IPS-20b (cell line): ENCODE results near the gene GZMM.
"Not testable (repeated sequence)": the region's sequence is repeated elsewhere in the genome, so short reads cannot be mapped to it uniquely, and the experiment has no call there.

Experiments used
- H3K27ac ChIP-seq: one replicate; pipeline ENCODE4 v1.5.1; 2013; ENCODE audit warnings: low read length
- H3K27me3 ChIP-seq: 2 replicates; pipeline ENCODE4 v1.6.1; 2013; ENCODE audit warnings: mild to moderate bottlenecking, low read length, inconsistent platforms; ENCODE audit not compliant: insufficient read depth
- H3K36me3 ChIP-seq: 2 replicates; pipeline ENCODE4 v1.6.1; 2013; ENCODE audit warnings: low read depth, mild to moderate bottlenecking, inconsistent platforms, low read length, moderate library complexity; ENCODE audit not compliant: insufficient read depth
- H3K4me1 ChIP-seq: 2 replicates; pipeline ENCODE4 v1.6.1; 2013; ENCODE audit warnings: mild to moderate bottlenecking, control low read depth, inconsistent platforms, low read length, moderate library complexity; ENCODE audit not compliant: insufficient read depth
- H3K4me3 ChIP-seq: 2 replicates; pipeline ENCODE4 v1.5.1; 2013; ENCODE audit warnings: mild to moderate bottlenecking, low read length, inconsistent platforms
- H3K9ac ChIP-seq: 2 replicates; pipeline ENCODE4 v1.6.1; 2013; ENCODE audit warnings: low read depth, mild to moderate bottlenecking, inconsistent platforms, low read length, moderate library complexity
- H3K9me3 ChIP-seq: 2 replicates; pipeline ENCODE4 v1.6.1; 2013; ENCODE audit warnings: mild to moderate bottlenecking, low read depth, low read length, inconsistent platforms; ENCODE audit not compliant: insufficient read depth

The GZMM gene

DNA sequence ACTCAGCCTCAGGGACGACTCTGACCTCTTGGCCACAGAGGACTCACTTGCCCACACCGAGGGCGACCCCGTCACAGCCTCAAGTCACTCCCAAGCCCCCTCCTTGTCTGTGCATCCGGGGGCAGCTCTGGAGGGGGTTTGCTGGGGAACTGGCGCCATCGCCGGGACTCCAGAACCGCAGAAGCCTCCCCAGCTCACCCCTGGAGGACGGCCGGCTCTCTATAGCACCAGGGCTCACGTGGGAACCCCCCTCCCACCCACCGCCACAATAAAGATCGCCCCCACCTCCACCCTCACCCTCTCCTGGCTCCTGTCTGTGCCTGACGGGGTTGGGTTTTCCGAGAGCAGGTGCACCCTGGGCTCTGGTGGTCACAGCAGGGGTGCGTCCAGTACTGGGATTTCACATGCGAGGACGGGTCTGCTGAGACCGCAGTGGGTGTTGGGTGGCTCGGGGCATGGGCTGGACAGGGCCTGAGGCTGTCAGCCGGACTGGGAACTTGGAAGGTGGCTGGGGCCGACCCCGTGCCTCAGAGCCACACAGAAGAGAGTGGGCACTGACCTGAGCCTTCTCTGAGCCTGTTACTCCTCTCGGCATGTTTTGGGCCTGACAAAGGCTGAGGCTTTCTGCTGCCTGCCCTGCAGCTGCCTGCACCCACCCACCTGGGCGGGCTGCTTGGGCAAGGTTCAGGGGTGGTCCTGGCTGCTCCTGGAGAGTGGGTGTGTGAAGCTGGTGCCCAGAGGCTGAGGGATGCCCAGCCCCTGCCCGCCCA lies 39.5 kb downstream of the GZMM start:
- H3K4me1 ChIP-seq = no peaks in the 10 kb centered on the region
- no peak overlapping the region for H3K4me3 ChIP-seq
- H3K9ac ChIP-seq = no peak overlapping the region
- H3K9me3 ChIP-seq = no peaks in the 10 kb centered on the region
- peaks cover 7% of the 10 kb centered on the region for H3K27me3 ChIP-seq
- peaks cover 36% of the 10 kb centered on the region for H3K36me3 ChIP-seq
- H3K27ac ChIP-seq = no peak overlapping the region

DNA sequence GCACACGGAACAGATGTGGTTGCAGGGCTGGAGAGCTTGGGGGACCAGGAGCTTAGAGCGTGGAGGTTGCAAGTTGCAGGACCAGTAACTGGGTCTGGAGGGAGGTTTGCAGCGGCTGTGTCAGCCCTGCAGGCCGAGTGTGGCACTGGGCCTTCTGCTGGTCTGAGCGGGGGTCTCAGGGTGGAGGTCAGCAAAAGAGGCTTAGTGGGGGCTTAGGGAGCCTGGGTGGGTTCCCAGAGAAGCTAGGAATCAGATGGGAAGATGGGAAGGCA lies 40.1 kb downstream of the GZMM start:
- Histone ChIP-seq H3K36me3 (peaks cover 34% of the 10 kb centered on the region), H3K4me1 (no peaks in the 10 kb centered on the region), H3K27ac (no peak overlapping the region)

DNA sequence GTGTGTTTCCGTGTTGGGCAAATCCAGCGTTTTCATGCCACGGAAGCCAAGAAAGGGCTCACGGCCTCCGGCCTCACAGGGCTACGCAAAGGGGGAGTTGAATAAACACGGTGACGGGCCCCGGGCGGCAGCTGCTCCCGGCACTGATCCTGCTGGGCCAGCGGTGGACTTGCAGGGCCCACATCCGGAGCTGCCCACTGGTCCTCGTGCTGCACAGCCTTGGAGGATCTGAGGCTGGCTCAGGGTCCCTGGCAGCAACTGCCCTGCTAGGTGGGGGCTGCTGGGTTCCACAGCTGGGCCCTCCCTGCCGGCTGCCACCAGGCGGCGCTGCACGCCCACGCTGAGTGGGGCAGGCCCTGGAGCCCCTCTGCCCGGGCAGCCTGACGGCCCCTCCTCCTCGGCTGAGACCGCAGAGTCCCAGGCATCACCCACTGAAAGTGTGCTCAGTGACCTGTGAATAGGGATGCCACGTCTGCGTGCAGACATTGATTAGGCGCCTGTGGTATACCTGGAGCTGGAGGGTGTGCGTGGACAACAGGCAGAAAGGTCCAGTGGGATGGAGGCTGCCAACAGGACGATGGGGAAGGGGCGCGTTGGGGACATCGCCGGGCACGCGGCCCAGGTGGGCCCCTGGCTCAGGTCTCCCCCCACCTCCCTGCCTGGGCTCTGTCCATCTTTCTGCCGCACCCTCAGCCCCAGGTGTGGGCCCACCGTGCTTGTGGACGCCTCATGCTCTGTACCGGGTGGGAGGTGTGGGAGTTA lies 40.6 kb downstream of the GZMM start:
- Histone ChIP-seq H3K9ac (no peak overlapping the region), H3K9me3 (no peaks in the 10 kb centered on the region), H3K4me3 (no peak overlapping the region), H3K27ac (no peak overlapping the region), H3K27me3 (peaks cover 17% of the 10 kb centered on the region), H3K4me1 (no peaks in the 10 kb centered on the region), H3K36me3 (peaks cover 32% of the 10 kb centered on the region)

More for the DNA sequence above, 40.1 kb downstream of the GZMM start:
- Histone ChIP-seq H3K4me3 (no peak overlapping the region), H3K9me3 (no peaks in the 10 kb centered on the region), H3K27me3 (peaks cover 12% of the 10 kb centered on the region), H3K9ac (no peak overlapping the region)

DNA sequence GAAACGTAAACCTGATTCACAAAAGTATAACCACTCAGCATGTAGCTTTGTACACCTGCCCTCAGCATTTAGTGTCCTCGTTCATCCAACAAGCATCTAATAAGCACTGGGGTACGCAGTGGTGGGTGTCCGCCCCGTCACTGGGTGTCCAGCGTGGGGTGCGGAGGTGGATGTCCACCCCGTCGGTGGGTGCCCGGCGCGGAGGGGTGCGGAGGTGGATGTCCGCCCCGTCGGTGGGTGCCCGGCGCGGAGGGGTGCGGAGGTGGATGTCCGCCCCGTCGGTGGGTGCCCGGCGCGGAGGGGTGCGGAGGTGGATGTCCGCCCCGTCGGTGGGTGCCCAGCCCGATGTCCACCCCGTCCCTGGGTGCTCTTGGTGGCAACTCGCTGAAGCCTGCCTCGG lies 41.3 kb downstream of the GZMM start:
- H3K9me3 ChIP-seq, H3K4me3 ChIP-seq, H3K9ac ChIP-seq, H3K4me1 ChIP-seq, H3K27ac ChIP-seq: not testable (repeated sequence)
- Histone ChIP-seq H3K36me3 (peaks cover 25% of the 10 kb centered on the region), H3K27me3 (peaks cover 19% of the 10 kb centered on the region)

DNA sequence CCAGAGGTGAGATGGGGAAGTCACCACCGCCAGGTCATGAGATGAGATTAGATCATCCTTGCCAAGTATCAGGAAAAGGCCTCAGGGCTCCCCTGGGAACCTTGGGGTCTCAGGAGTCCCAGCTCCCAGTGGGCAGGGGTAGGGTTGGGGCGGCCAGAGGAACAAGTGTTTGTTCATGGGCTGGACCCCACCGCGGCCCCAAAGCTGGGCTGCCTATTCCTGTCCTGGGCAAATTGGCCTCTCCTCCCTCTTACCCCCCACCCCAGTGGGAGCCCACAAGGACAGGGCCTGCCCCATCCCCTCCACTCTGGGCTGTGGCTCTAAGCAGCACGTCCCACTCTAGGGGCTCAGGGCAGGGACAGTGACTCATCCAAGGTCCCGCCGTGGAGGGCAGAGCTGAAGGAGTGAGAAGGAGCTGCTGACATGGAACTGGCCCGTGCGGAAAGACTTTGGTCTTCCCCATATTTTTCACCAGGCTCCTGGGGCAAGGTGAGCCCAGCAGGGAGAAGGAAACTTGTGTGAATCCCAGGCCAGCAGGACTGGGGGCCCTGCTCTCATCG lies 41.8 kb downstream of the GZMM start:
- no peaks in the 10 kb centered on the region for H3K9me3 ChIP-seq
- peaks cover 20% of the 10 kb centered on the region for H3K36me3 ChIP-seq
- H3K27ac ChIP-seq = no peak overlapping the region
- H3K4me3 ChIP-seq = no peak overlapping the region
- H3K4me1 ChIP-seq = no peaks in the 10 kb centered on the region
- H3K9ac ChIP-seq = no peak overlapping the region
- peaks cover 23% of the 10 kb centered on the region for H3K27me3 ChIP-seq

DNA sequence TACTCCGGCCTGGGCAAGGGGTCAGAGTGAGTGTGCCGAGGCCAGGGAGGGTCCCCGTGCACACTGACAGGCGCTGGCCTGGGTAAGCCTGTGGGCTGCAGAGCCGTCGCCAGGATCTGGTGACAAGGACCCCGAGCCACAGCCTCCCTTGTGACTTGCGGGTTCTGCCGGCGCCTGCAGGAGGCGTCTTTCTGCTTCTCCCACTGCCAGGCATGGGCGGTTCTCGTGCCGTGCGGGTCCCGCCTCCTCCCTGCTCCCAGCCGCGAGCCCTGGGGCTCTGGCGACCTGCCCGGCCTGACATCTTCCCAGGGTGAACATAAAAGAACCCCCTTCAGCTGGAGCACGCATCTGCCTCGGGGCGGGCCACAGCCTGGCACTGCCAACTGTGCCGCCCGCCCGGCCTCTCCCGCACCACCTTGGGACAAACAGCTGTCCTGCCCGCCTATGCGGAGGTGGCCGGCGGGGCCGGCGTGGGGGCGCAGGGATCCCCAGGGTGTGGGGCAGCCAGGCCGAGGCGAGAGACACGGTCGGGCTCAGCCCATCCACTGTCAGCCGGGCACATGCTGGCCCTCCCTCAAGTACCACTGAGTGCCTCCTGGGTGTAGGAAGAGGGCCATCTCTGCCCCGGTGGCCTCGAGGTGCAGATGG lies 44.4 kb downstream of the GZMM start:
- H3K36me3 ChIP-seq = peaks cover 1% of the 10 kb centered on the region; the same call in 1 of the 2 replicates
- H3K4me1 ChIP-seq = no peaks in the 10 kb centered on the region
- H3K4me3 ChIP-seq = no peak overlapping the region
- H3K27ac ChIP-seq = no peak overlapping the region
- H3K9ac ChIP-seq = no peak overlapping the region
- H3K27me3 ChIP-seq = peaks cover 48% of the 10 kb centered on the region
- no peaks in the 10 kb centered on the region for H3K9me3 ChIP-seq

DNA sequence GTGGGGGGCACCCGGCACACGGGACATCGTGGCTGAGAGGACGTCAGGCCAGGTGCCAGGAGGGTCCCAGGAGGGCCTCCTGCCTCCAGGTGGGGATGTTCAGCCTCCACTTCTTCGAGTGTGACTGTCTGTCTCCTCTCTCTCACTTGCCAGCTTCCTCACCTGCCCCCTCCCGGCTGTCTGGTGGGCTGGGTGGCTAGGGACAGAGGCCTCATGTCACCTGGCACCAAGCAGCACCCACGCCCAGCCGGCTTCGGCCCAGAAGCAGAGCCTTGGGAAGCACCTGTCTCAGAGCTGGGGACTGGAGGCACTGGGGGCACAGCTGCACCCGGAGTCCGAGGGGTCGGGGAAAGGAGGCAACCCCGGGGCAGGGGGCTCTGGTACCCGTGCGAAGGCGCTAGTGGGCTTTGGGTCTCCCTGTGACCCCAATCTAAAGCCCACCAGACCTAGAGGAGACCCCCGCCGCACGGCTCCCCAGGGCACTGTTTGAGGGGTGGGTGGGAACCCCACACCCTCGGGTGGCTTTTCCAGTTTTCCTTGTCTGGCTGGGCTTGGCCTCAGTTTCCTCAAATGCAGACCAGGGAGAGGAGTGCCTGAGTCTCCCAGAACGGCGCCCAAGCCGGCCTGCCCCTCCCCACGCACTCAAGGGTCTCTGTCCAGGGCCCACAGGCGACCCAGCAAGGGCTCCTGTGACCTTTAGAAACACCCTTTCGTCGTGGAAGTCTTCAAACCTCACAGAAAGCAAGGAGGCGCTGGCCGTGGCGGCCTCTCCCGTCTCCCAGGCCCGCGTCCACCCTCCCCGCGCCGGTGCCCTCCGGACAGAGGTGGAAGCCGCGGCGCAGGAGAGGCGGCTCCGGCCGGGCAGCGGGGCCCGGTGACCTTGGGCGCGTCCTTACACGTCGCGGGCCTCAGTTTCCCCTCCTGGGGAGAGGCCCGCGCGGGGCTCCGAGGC lies 45.2 kb downstream of the GZMM start:
- Histone ChIP-seq H3K4me1 (no peaks in the 10 kb centered on the region), H3K36me3 (no peaks in the 10 kb centered on the region), H3K9ac (no peak overlapping the region), H3K27ac (no peak overlapping the region), H3K27me3 (peaks cover 53% of the 10 kb centered on the region), H3K4me3 (no peak overlapping the region), H3K9me3 (no peaks in the 10 kb centered on the region)

DNA sequence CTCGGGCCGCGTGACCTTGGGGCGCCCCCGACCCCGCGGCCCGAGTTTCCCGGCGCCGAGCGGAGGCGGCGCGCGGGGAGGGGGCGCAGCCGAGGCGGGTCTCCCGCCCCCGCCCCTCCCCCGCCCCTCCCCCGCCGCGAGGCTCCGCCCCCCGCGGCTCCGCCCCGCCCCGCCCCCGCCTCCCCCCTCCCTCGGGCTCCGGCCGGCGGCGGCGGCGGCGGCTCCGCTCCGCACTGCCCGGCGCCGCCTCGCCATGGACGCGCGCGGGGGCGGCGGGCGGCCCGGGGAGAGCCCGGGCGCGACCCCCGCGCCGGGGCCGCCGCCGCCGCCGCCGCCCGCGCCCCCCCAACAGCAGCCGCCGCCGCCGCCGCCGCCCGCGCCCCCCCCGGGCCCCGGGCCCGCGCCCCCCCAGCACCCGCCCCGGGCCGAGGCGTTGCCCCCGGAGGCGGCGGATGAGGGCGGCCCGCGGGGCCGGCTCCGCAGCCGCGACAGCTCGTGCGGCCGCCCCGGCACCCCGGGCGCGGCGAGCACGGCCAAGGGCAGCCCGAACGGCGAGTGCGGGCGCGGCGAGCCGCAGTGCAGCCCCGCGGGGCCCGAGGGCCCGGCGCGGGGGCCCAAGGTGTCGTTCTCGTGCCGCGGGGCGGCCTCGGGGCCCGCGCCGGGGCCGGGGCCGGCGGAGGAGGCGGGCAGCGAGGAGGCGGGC lies 46.0 kb downstream of the GZMM start, which contains the start of gene HCN2:
Gene HCN2 (plus strand): TSS at position 189 of the 703 bp plus-strand sequence. CDS start 65 bp downstream, at position 254.
- Histone ChIP-seq H3K4me3 (no peak within 1 kb of the TSS), H3K9me3 (no peaks in the 10 kb centered on the region), H3K27ac (no peak within 1 kb of the TSS), H3K9ac (no peak within 1 kb of the TSS), H3K27me3 (peaks cover 53% of the 10 kb centered on the region), H3K4me1 (no peaks in the 10 kb centered on the region), H3K36me3 (no peaks in the 10 kb centered on the region)

DNA sequence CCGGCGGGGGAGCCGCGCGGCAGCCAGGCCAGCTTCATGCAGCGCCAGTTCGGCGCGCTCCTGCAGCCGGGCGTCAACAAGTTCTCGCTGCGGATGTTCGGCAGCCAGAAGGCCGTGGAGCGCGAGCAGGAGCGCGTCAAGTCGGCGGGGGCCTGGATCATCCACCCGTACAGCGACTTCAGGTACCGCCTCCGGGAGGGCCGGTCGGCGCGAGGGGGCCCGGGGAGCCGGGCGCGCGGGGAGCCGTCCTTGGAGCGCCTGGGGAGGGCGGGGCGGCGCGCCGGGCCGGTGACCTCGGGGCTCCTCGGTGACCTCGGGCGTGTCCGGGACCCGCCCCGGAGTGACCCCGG lies 46.5 kb downstream of the GZMM start:
- no peaks in the 10 kb centered on the region for H3K4me1 ChIP-seq
- H3K9ac ChIP-seq = no peak overlapping the region
- no peak overlapping the region for H3K27ac ChIP-seq
- no peaks in the 10 kb centered on the region for H3K36me3 ChIP-seq
- peaks cover 53% of the 10 kb centered on the region for H3K27me3 ChIP-seq
- H3K4me3 ChIP-seq = no peak overlapping the region
- H3K9me3 ChIP-seq = no peaks in the 10 kb centered on the region

DNA sequence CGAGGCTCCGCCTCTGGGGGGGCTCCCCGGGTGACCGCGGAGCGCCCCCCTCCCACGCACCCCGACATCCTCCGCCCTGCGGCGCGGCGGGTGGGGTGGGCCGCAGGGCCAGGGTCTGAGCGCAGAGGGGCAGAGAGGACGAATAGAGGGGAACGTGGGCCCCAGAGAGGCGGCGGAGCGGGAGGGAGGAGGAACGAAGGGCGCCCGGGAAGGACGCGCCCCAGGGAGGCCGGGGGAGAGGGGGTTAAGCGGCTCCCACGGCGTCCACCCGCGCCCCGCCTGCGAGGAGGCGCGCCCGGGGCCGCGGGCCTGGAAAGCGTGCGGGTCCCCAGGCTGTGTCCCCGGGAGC lies 46.9 kb downstream of the GZMM start:
- no peak overlapping the region for H3K4me3 ChIP-seq
- H3K9me3 ChIP-seq = no peaks in the 10 kb centered on the region
- no peaks in the 10 kb centered on the region for H3K4me1 ChIP-seq
- no peak overlapping the region for H3K27ac ChIP-seq
- no peak overlapping the region for H3K9ac ChIP-seq
- no peaks in the 10 kb centered on the region for H3K36me3 ChIP-seq
- peaks cover 53% of the 10 kb centered on the region for H3K27me3 ChIP-seq
